Sigmoid colon (tissue), 4 donors: ENCODE data around the gene BIRC6.

ENCODE experiments used
- EP300 ChIP-seq, 4 donors: sonication (generic); formaldehyde crosslinking; IDR thresholded peaks; one replicate each; pipeline ENCODE4 v1.6.1; 2017; ENCODE audit warnings: antibody characterized with exemption in 4 of 4
- POLR2A ChIP-seq, 2 donors: fragments of 450-650 bp; IDR thresholded peaks; one replicate each; pipeline ENCODE4 v1.6.1; 2016; ENCODE audit warnings: antibody characterized with exemption in 2 of 2, mild to moderate bottlenecking in 2 of 2, moderate library complexity in 2 of 2
- POLR2AphosphoS5 ChIP-seq, 4 donors: sonication (generic); formaldehyde crosslinking; IDR thresholded peaks; one replicate each; pipeline ENCODE4 v1.6.1; 2017; ENCODE audit warnings: antibody characterized with exemption in 4 of 4
- TF ChIP-seq, protein P1 (sequence below), 4 experiments: fragments of 450-650 bp in 3 of 4; fragments of 200-600 bp in 1 of 4; IDR thresholded peaks; one replicate each; pipeline ENCODE4 v1.5.1; 2016 to 2019; ENCODE audit warnings: antibody characterized with exemption in 4 of 4, mild to moderate bottlenecking in 3 of 4, moderate library complexity in 2 of 4

DNA sequence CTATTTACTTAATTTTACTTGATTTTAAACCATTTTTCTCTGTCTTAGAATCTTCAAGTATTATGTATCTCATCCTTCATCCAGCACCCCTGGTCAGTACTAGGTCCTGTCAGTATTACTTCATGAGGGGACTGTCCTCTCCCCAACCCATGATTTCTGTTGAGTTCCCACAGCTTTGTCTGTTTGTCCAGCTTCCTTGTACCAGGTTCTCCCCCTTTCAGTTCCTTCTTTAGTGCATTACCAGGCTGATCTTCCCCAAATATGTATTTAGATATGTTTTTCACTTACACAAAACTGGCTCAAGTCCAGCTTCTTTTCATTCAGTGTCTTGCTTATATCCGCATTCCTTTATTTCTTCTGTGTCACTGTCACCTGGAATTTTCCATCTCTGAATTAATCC lies 257.3 kb downstream of the BIRC6 start:
- TF ChIP-seq POLR2AphosphoS5 (IDR thresholded peaks at IDR 0.05) = no peak
- no peak for TF ChIP-seq POLR2A (IDR thresholded peaks at IDR 0.05)
- TF ChIP-seq, protein P1, sequence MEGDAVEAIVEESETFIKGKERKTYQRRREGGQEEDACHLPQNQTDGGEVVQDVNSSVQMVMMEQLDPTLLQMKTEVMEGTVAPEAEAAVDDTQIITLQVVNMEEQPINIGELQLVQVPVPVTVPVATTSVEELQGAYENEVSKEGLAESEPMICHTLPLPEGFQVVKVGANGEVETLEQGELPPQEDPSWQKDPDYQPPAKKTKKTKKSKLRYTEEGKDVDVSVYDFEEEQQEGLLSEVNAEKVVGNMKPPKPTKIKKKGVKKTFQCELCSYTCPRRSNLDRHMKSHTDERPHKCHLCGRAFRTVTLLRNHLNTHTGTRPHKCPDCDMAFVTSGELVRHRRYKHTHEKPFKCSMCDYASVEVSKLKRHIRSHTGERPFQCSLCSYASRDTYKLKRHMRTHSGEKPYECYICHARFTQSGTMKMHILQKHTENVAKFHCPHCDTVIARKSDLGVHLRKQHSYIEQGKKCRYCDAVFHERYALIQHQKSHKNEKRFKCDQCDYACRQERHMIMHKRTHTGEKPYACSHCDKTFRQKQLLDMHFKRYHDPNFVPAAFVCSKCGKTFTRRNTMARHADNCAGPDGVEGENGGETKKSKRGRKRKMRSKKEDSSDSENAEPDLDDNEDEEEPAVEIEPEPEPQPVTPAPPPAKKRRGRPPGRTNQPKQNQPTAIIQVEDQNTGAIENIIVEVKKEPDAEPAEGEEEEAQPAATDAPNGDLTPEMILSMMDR (IDR thresholded peaks at IDR 0.05) = no peak
- TF ChIP-seq EP300 (IDR thresholded peaks at IDR 0.05) = no peak
